Measurements from ENCODE around the gene DUS1L. TPM values are rescaled to one million over a fixed set of nuclear protein-coding genes. Genes with fewer than 3 reads are reported as not detected.

The DUS1L gene
- total RNA-seq, 2 donors from 2014 or later: 77.3 to 88.9 TPM

GRCh38 chr17:82083009-82083408 lies 17.4 kb upstream of the DUS1L start:
- Histone ChIP-seq H3K27me3 (replicated peaks; ENCODE audit: insufficient read depth) (no peaks in the 10 kb centered on the region), H3K4me1 (ENCODE audit: control insufficient read depth in 1 of 2, low read depth in 2 of 2) (no peaks in the 10 kb centered on the region), H3K36me3 (peaks cover 75% of the 10 kb centered on the region), H3K9me3 (no peaks in the 10 kb centered on the region), H3K4me3 (no peak overlapping the region), H3K27ac (no peak overlapping the region)
- DNase-seq (ENCODE audit: low spot score): no peak
- no peak for TF ChIP-seq CTCF (IDR thresholded peaks at IDR 0.05)
- no peak for ATAC-seq (ENCODE audit: insufficient number of reproducible peaks, low FRiP score, low read depth)

GRCh38 chr17:82082456-82082855 lies 16.9 kb upstream of the DUS1L start:
- Histone ChIP-seq H3K27ac (no peak overlapping the region), H3K9me3 (no peaks in the 10 kb centered on the region), H3K27me3 (replicated peaks; ENCODE audit: insufficient read depth) (no peaks in the 10 kb centered on the region), H3K4me3 (no peak overlapping the region), H3K4me1 (ENCODE audit: control insufficient read depth in 1 of 2, low read depth in 2 of 2) (no peaks in the 10 kb centered on the region), H3K36me3 (peaks cover 69% of the 10 kb centered on the region)
- no peak for TF ChIP-seq CTCF (IDR thresholded peaks at IDR 0.05)
- DNase-seq (ENCODE audit: low spot score) (no peak), ATAC-seq (ENCODE audit: insufficient number of reproducible peaks, low FRiP score, low read depth) (no peak)

DNA sequence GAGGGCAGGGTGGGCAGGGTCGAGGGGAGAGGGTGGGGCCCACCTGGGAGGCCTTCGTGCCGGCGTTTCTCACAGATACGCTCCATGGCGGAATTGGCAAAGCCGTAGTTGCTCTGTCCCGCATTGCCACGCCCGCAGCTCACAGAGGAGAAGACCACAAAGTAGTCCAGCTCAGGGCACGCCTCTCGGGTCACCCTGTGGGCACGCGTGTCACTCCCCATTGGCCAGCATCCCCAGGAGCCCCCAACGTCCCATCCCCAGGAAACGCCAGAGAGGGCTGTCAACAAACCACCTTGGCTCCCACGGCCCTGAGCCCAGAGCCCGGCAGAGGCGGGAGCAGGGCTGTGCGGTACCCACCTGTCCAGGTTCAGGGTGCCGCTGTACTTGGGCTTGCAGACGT lies 16.4 kb upstream of the DUS1L start:
- Histone ChIP-seq H3K27me3 (replicated peaks; ENCODE audit: insufficient read depth) (no peaks in the 10 kb centered on the region), H3K36me3 (peaks cover 66% of the 10 kb centered on the region), H3K27ac (no peak overlapping the region), H3K4me3 (no peak overlapping the region), H3K4me1 (ENCODE audit: control insufficient read depth in 1 of 2, low read depth in 2 of 2) (no peaks in the 10 kb centered on the region), H3K9me3 (no peaks in the 10 kb centered on the region)
- no peak for ATAC-seq (ENCODE audit: insufficient number of reproducible peaks, low FRiP score, low read depth)
- no peak for TF ChIP-seq CTCF (IDR thresholded peaks at IDR 0.05)
- no peak for DNase-seq (ENCODE audit: low spot score)

GRCh38 chr17:82081546-82081945 lies 15.9 kb upstream of the DUS1L start:
- Histone ChIP-seq H3K36me3 (peaks cover 62% of the 10 kb centered on the region), H3K4me1 (ENCODE audit: control insufficient read depth in 1 of 2, low read depth in 2 of 2) (no peaks in the 10 kb centered on the region), H3K9me3 (no peaks in the 10 kb centered on the region), H3K27me3 (replicated peaks; ENCODE audit: insufficient read depth) (no peaks in the 10 kb centered on the region), H3K27ac (no peak overlapping the region), H3K4me3 (no peak overlapping the region)
- ATAC-seq (ENCODE audit: insufficient number of reproducible peaks, low FRiP score, low read depth) (no peak), DNase-seq (ENCODE audit: low spot score) (no peak)
- no peak for TF ChIP-seq CTCF (IDR thresholded peaks at IDR 0.05)

- H3K36me3 ChIP-seq: peaks cover 55% of the 10 kb centered on the region
- TF ChIP-seq CTCF (IDR thresholded peaks at IDR 0.05): no peak
These were observed 15.3 kb upstream of the DUS1L start for GRCh38 chr17:82080789-82081464.

More at GRCh38 chr17:82080789-82081464, 15.3 kb upstream of the DUS1L start:
- no peak for DNase-seq (ENCODE audit: low spot score)
- no peak overlapping the region for H3K27ac ChIP-seq
- H3K4me3 ChIP-seq: no peak overlapping the region
- no peak for ATAC-seq (ENCODE audit: insufficient number of reproducible peaks, low FRiP score, low read depth)
- no peaks in the 10 kb centered on the region for H3K9me3 ChIP-seq
- H3K27me3 ChIP-seq (replicated peaks; ENCODE audit: insufficient read depth): no peaks in the 10 kb centered on the region
- H3K4me1 ChIP-seq (ENCODE audit: control insufficient read depth in 1 of 2, low read depth in 2 of 2): no peaks in the 10 kb centered on the region
